ENCODE data around the gene OR4C3. TPM values are rescaled to one million over a fixed set of nuclear protein-coding genes. Genes with fewer than 3 reads are reported as not detected.

OR4C3 gene
- not detected for total RNA-seq

DNA sequence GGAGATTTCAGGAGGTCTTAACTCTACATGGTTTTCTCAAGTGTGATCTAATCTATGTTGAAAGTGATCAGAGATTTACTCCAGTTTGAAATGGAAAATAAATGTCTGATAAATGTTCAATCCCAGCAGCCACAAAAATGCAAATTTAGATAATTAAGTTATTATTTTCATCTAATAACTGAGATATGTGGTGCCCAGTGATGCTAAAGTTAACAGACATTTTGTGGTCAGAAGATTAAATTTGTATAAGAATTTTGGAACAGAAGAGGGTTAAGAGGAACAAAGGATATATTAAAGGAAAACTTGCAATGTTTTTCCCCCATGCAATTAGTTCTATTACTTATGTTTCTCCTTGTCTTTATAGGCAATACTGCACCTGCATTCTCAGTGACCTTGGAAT is at the start of gene OR4C3:
Gene OR4C3, plus strand, starts transcription at position 301 of the 400 bp plus-strand sequence. CDS start 102 bp downstream, outside the sequence.

GRCh38 chr11:48305923-48306322 is 18.8 kb upstream of the OR4C3 start, which contains the start of gene OR4S1:
Gene OR4S1, plus strand, starts transcription at chr11:48306223. Its CDS starts 0 bp downstream, at chr11:48306223.

GRCh38 chr11:48366365-48366764 is 41.6 kb downstream of the OR4C3 start, which contains the start of gene OR4C5:
Gene OR4C5, minus strand, starts transcription at chr11:48366465. Its CDS starts 0 bp downstream, at chr11:48366465.

Other genes starting within 250 kb of the OR4C3 start
- gene OR4B1, start 108.1 kb upstream of the OR4C3 start, total RNA-seq, result not detected
- gene OR4X2, start 79.8 kb upstream of the OR4C3 start, total RNA-seq, result not detected
- not detected for gene OR4X1, start 61.1 kb upstream of the OR4C3 start, total RNA-seq
- gene OR4S1, start 18.7 kb upstream of the OR4C3 start, total RNA-seq, result not detected
- gene OR4C5, start 41.5 kb downstream of the OR4C3 start, total RNA-seq, result not detected
- gene OR4A47, start 163.9 kb downstream of the OR4C3 start, total RNA-seq, result not detected

All from activated naive CD4-positive, alpha-beta T cell treated with anti-CD3 and anti-CD28 coated beads, Interleukin-2, amount 10 ng/mL, durations not matched to agents 5 hours and 36 hours (primary cell).